Left lung (tissue), 10 donors: Measurements from ENCODE around the gene ARHGAP15. TPM values are rescaled to one million over a fixed set of nuclear protein-coding genes. Genes with fewer than 3 reads are reported as not detected.

Source experiments
- ATAC-seq: fragments of 200-7000 bp; cut with Tn5 transposase; one replicate; pipeline ENCODE4 v1.9.1; 2020; ENCODE audit warnings: moderate library complexity
- DNase-seq, 4 donors: peaks; one replicate each; pipeline ENCODE4 v3.0.0-alpha.2; 2013 to 2020
- H3K27ac ChIP-seq, 2 donors: fragments of 200-600 bp; sonication (generic) in 1 of 2; one replicate each; pipeline versions ENCODE4 v1.5.0 to v1.8.0; 2020 to 2021
- H3K27me3 ChIP-seq, 2 donors: fragments of 200-600 bp; sonication (generic) in 1 of 2; one replicate each; pipeline versions ENCODE4 v1.5.0 to v1.8.0; 2020 to 2021
- H3K36me3 ChIP-seq, 2 donors: fragments of 200-600 bp; sonication (generic) in 1 of 2; one replicate each; pipeline versions ENCODE4 v1.5.0 to v1.8.0; 2020 to 2021
- H3K4me1 ChIP-seq, 2 donors: fragments of 200-600 bp; one replicate each; pipeline ENCODE4 v1.8.0; 2021
- H3K4me3 ChIP-seq, 2 donors: fragments of 200-600 bp; sonication (generic) in 1 of 2; one replicate each; pipeline versions ENCODE4 v1.5.0 to v1.8.0; 2020 to 2021; ENCODE audit warnings: mild to moderate bottlenecking in 1 of 2
- H3K9me3 ChIP-seq, 2 donors: fragments of 200-600 bp; sonication (generic) in 1 of 2; one replicate each; pipeline versions ENCODE4 v1.5.0 to v1.8.0; 2020 to 2021
- intact Hi-C, 2 donors: fragments of 100-400 bp; cut with DNase I; formaldehyde crosslinking; loops; one replicate each; pipeline versions ENCODE4 v1.11.2 to v1.14.2; 2022
- polyA plus RNA-seq, 6 donors: library from polyadenylated mRNA; unstranded; fragments of 120-200 nt; gene quantifications; one replicate each; pipeline ENCODE4 v1.2.1, GENCODE V29; 2013; ENCODE audit not compliant: insufficient read length in 6 of 6
- total RNA-seq, 2 donors: library from RNA; stranded (reverse); fragmentation: NEBNext Ultra II Directional; extraction: Animal tissue kit (Norgen Biotek cat#: 25700); gene quantifications; one replicate each; pipeline ENCODE4 v1.2.1, GENCODE V29; 2021
- TF ChIP-seq, protein P1 (sequence below), 2 donors: fragments of 200-600 bp; sonication (generic) in 1 of 2; IDR thresholded peaks; one replicate each; pipeline versions ENCODE4 v1.5.0 to v1.8.0; 2021; ENCODE audit warnings: antibody characterized with exemption in 2 of 2
- donor health status: DM: no; HTN: yes; CAD: no.
- donor health status: DM: no; HTN: no; CAD: no.

The ARHGAP15 gene
- total and polyA plus RNA-seq, 8 donors: 16.8 to 48.3 (median 30.2) TPM

DNA sequence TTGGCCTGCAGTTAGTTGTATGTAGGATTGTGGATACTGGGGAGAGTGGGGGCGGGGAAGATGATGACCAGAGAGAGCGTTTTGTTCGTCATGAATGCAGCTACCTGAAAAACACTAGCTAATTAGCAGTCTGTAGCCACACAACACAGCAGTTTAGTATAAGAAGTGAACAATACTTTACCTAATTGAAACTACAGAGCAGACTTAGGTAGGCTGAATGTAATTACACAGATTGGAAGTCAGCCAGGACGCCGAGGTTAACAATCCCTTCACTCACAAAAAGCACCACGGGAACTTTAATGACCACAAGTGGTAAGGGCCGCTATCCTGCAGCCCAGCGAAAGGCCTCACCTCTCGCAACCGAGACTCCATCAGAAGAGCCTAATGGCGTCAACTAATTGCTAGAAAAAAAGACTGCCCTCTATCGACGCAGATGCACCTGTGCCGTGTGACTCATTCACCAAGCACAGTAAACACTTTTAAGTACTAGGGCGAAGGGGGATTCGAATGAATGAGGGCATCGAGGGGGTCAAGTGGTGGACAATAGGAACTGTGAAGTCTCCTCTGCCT, 591.0 kb downstream of the ARHGAP15 start:
- TF ChIP-seq, protein P1, sequence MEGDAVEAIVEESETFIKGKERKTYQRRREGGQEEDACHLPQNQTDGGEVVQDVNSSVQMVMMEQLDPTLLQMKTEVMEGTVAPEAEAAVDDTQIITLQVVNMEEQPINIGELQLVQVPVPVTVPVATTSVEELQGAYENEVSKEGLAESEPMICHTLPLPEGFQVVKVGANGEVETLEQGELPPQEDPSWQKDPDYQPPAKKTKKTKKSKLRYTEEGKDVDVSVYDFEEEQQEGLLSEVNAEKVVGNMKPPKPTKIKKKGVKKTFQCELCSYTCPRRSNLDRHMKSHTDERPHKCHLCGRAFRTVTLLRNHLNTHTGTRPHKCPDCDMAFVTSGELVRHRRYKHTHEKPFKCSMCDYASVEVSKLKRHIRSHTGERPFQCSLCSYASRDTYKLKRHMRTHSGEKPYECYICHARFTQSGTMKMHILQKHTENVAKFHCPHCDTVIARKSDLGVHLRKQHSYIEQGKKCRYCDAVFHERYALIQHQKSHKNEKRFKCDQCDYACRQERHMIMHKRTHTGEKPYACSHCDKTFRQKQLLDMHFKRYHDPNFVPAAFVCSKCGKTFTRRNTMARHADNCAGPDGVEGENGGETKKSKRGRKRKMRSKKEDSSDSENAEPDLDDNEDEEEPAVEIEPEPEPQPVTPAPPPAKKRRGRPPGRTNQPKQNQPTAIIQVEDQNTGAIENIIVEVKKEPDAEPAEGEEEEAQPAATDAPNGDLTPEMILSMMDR (IDR thresholded peaks at IDR 0.05): no peak
- ATAC-seq (no peak), DNase-seq (no peak)
- peaks cover 7 to 8% of the 10 kb centered on the region in 2 donors for H3K4me1 ChIP-seq
- no peak overlapping the region for H3K4me3 ChIP-seq
- no peaks in the 10 kb centered on the region for H3K36me3 ChIP-seq
- intact Hi-C loops: no loop called here
- no peak overlapping the region for H3K27ac ChIP-seq
- no peaks in the 10 kb centered on the region for H3K9me3 ChIP-seq
- H3K27me3 ChIP-seq: no peaks in the 10 kb centered on the region

DNA sequence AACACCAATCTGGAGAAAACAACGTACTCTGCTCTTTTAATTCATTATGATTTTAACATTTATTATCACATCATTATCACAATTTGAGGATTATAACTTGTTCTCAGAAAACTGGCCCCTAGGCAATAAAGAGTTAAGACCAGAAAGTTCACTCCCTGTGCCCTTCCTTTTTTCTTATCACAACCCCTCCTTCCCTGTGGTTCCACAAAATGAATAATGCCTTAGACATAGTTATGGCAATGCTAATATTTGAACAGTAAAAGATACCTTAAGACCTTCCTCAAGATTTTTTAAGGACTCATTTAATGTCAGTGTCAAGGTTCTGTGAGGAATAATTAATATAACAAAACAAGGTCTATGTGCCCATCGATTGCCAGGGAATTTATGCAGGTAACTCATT, 596.2 kb downstream of the ARHGAP15 start:
- H3K27me3 ChIP-seq: no peaks in the 10 kb centered on the region
- TF ChIP-seq, protein P1 (IDR thresholded peaks at IDR 0.05): no peak
- no peaks in the 10 kb centered on the region for H3K4me1 ChIP-seq
- H3K9me3 ChIP-seq: no peaks in the 10 kb centered on the region
- ATAC-seq (no peak), DNase-seq (no peak)
- no peaks in the 10 kb centered on the region for H3K36me3 ChIP-seq
- intact Hi-C loops: no loop called here
- no peak overlapping the region for H3K4me3 ChIP-seq
- H3K27ac ChIP-seq: no peak overlapping the region

DNA sequence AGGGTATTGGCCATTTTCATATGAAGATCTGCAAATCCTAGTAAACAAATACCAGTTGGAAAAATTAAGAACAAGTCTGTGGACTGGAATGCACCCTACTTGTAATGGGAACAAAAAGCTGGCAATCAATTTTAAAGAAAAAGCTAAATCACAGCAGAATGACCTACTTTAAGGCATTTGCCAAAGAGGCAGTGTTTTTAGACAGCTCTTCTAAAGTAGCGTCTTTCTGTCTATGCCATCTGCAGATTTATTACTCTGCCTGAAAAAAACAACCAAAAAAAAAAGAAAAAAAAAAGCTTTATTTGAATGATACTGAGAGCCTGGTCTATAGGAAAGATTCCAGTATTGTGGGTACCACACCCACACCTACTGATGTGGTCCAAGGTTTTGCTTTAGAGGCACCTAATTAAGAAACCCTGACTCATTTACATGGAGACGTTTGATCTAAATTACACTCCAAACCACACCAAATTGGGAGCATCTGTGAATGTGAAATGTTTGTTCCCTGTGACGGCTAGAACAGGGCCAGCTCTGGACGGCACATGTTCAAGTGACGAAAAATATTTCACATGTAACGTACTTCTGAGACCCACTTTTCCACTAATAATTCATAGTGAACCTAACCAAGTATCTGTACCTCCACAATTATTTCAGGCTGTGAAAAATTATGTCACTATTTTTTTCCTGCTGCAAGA, 597.1 kb downstream of the ARHGAP15 start:
- no peak for ATAC-seq
- H3K27me3 ChIP-seq: no peaks in the 10 kb centered on the region
- TF ChIP-seq, protein P1 (IDR thresholded peaks at IDR 0.05): no peak
- DNase-seq: no peak
- no peak overlapping the region for H3K27ac ChIP-seq
- H3K4me1 ChIP-seq: no peaks in the 10 kb centered on the region
- intact Hi-C loops: no loop called here
- no peaks in the 10 kb centered on the region for H3K36me3 ChIP-seq
- no peak overlapping the region for H3K4me3 ChIP-seq
- no peaks in the 10 kb centered on the region for H3K9me3 ChIP-seq

DNA sequence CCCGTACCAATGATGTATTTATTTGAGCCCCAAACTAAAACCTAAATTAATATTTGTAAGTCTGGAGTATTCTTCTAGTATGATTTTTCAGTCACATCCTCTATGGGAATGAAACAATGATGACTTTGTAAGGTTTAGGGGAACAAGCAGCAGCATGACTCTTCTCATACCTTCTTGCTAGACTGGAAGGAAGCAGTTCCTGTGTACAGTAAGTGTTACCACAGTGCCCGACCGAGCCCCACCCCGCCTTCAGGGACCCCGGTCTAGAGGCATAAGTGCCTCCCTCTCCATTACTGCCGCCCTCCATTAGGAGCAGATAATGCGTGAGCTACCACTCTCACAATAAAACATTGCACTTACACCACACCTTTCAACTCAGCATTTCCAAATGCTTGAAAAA, 599.3 kb downstream of the ARHGAP15 start:
- no peak overlapping the region for H3K4me3 ChIP-seq
- no peak for ATAC-seq
- no peaks in the 10 kb centered on the region for H3K4me1 ChIP-seq
- H3K9me3 ChIP-seq: no peaks in the 10 kb centered on the region
- no peaks in the 10 kb centered on the region for H3K27me3 ChIP-seq
- DNase-seq: no peak
- TF ChIP-seq, protein P1 (IDR thresholded peaks at IDR 0.05): no peak
- no peaks in the 10 kb centered on the region for H3K36me3 ChIP-seq
- no peak overlapping the region for H3K27ac ChIP-seq
- intact Hi-C loops: no loop called here

DNA sequence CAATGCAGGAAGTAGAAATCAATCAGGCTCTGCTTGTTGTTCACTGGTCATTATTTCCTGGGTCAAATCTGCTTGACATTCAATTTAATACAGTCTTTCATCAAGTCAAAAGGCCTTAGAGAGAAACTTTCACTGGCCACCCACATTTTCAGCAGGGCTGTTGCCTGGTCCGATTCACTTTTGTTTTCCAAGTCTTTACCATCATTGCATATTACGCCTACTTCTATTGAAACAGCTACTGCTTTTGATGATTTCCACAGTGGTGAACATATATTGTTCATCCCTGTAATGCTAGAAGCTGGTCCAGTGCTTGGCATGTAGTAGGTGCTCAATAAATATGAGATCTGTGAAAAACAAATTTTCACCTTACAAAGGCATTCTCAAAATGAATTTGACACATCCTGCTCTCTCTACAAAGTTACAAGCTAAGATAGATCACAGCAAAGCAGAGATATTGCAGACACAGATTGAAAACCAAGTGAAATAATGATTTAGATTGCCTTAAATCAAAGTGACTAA, 600.1 kb downstream of the ARHGAP15 start:
- no peak overlapping the region for H3K4me3 ChIP-seq
- H3K27ac ChIP-seq: no peak overlapping the region
- ATAC-seq: no peak
- intact Hi-C loops: no loop called here
- H3K27me3 ChIP-seq: no peaks in the 10 kb centered on the region
- no peaks in the 10 kb centered on the region for H3K36me3 ChIP-seq
- TF ChIP-seq, protein P1 (IDR thresholded peaks at IDR 0.05): no peak
- H3K9me3 ChIP-seq: no peaks in the 10 kb centered on the region
- H3K4me1 ChIP-seq: no peaks in the 10 kb centered on the region
- no peak for DNase-seq
